Panc1 (cell line): ENCODE measurements around the gene NCKAP5. TPM values are rescaled to one million over a fixed set of nuclear protein-coding genes. Genes with fewer than 3 reads are reported as not detected.

Experiments used
- ATAC-seq: fragments of 200-7000 bp; cut with Tn5 transposase; 2 replicates; pipeline ENCODE4 v1.9.1; 2020; ENCODE audit warnings: mild to moderate bottlenecking, moderate library complexity
- BruUV-seq: library from RNA; stranded (reverse); fragments of 400-500 nt; replicated peaks from 2 replicates; lab custom pipeline; 2021; lab: Mats Ljungman, UMichigan
- CTCF ChIA-PET: fragments of 300-600 bp; sonication (Branson Sonifier 250); formaldehyde crosslinking; loops from one replicate; lab custom pipeline; 2022; ENCODE audit warnings: antibody characterized with exemption; lab: Charles Lee
- POLR2A ChIA-PET: fragments of 300-600 bp; sonication (Branson Sonifier 250); formaldehyde crosslinking; loops from one replicate; lab custom pipeline; 2022; ENCODE audit warnings: antibody characterized with exemption; lab: Charles Lee
- DNase-seq: peaks from one replicate; pipeline ENCODE4 v3.0.0-alpha.2; 2010; ENCODE audit warnings: low read depth, low spot score
- H3K27ac ChIP-seq: 2 replicates; pipeline ENCODE4 v1.5.1; 2011; ENCODE audit warnings: mild to moderate bottlenecking, low read length, inconsistent platforms
- H3K27me3 ChIP-seq: fragments of 200-500 bp; sonication (Bioruptor generic); 2 replicates; pipeline ENCODE4 v1.6.0; 2014; ENCODE audit warnings: low read length, inconsistent platforms; ENCODE audit not compliant: control insufficient read depth, insufficient read depth
- H3K36me3 ChIP-seq: fragments of 200-500 bp; sonication (Bioruptor generic); 2 replicates; pipeline ENCODE4 v1.5.1; 2014; ENCODE audit warnings: inconsistent platforms, mild to moderate bottlenecking, low read length, moderate library complexity; ENCODE audit not compliant: control insufficient read depth, insufficient read depth
- H3K4me1 ChIP-seq: 2 replicates; pipeline ENCODE4 v1.5.1; 2011; ENCODE audit warnings: inconsistent platforms, mild to moderate bottlenecking, low read length, moderate library complexity; ENCODE audit not compliant: control insufficient read depth, insufficient read depth
- H3K4me3 ChIP-seq, 2 experiments: 2 replicates each; pipeline ENCODE4 v1.5.1; 2011 to 2012; ENCODE audit warnings: low read depth in 2 of 2, low read length in 2 of 2, mild to moderate bottlenecking in 2 of 2, inconsistent platforms in 1 of 2, moderate library complexity in 1 of 2
- H3K9me3 ChIP-seq: fragments of 200-500 bp; sonication (Bioruptor generic); 2 replicates; pipeline ENCODE4 v1.5.1; 2014; ENCODE audit warnings: low read depth, mild to moderate bottlenecking, inconsistent platforms, low read length, moderate library complexity; ENCODE audit not compliant: control insufficient read depth, insufficient read depth
- CTCF ChIP-seq: fragments of 450-650 bp; IDR thresholded peaks from 2 replicates; pipeline ENCODE4 v1.5.1; 2017; ENCODE audit warnings: mild to moderate bottlenecking
- POLR2AphosphoS5 ChIP-seq: IDR thresholded peaks from 2 replicates; pipeline ENCODE4 v1.6.1; 2012; ENCODE audit warnings: mild to moderate bottlenecking, low read depth, low read length, moderate library complexity
- SIN3A ChIP-seq: IDR thresholded peaks from 2 replicates; pipeline ENCODE4 v1.6.1; 2012; ENCODE audit warnings: low read depth, mild to moderate bottlenecking, low read length, moderate library complexity, borderline replicate concordance; ENCODE audit not compliant: insufficient read depth
- TCF7L2 ChIP-seq: IDR thresholded peaks from 2 replicates; pipeline ENCODE4 v1.6.1; 2011; ENCODE audit warnings: mild to moderate bottlenecking, low read depth, low read length, inconsistent platforms
- in situ Hi-C: cut with HindIII; loops from 2 replicates; pipeline ENCODE4 v1.10.0; 2016; ENCODE audit warnings: low sequenced_read_pairs, low pct_unique_long_range_greater_than_20kb
- intact Hi-C: fragments of 100-400 bp; cut with micrococcal nuclease; formaldehyde crosslinking; loops from one replicate; pipeline ENCODE4 v1.10.0; 2022; ENCODE audit not compliant: unreplicated experiment
- total RNA-seq: library from RNA; stranded (reverse); gene quantifications from one replicate; pipeline ENCODE4 v1.2.1, GENCODE V29; 2021; ENCODE audit not compliant: unreplicated experiment
- TF ChIP-seq, protein P1 (sequence below), 2 experiments: IDR thresholded peaks; 2 replicates each; pipeline ENCODE4 v1.6.1; 2011 to 2012; ENCODE audit warnings: low read depth in 2 of 2, control low read depth in 1 of 2, low read length in 1 of 2, mild to moderate bottlenecking in 1 of 2, moderate library complexity in 1 of 2; ENCODE audit not compliant: insufficient read depth in 1 of 2

Gene NCKAP5
- total RNA-seq, 1 experiment from 2014 or later = 0.10 TPM

- Histone ChIP-seq H3K27ac (no peak overlapping the region), H3K36me3 (no peaks in the 10 kb centered on the region), H3K27me3 (no peaks in the 10 kb centered on the region), H3K4me3 (no peak overlapping the region), H3K9me3 (no peaks in the 10 kb centered on the region), H3K4me1 (no peaks in the 10 kb centered on the region)
- no peak for DNase-seq
- TF ChIP-seq CTCF = no peak
- no peak for TF ChIP-seq POLR2AphosphoS5
- TF ChIP-seq, protein P1, sequence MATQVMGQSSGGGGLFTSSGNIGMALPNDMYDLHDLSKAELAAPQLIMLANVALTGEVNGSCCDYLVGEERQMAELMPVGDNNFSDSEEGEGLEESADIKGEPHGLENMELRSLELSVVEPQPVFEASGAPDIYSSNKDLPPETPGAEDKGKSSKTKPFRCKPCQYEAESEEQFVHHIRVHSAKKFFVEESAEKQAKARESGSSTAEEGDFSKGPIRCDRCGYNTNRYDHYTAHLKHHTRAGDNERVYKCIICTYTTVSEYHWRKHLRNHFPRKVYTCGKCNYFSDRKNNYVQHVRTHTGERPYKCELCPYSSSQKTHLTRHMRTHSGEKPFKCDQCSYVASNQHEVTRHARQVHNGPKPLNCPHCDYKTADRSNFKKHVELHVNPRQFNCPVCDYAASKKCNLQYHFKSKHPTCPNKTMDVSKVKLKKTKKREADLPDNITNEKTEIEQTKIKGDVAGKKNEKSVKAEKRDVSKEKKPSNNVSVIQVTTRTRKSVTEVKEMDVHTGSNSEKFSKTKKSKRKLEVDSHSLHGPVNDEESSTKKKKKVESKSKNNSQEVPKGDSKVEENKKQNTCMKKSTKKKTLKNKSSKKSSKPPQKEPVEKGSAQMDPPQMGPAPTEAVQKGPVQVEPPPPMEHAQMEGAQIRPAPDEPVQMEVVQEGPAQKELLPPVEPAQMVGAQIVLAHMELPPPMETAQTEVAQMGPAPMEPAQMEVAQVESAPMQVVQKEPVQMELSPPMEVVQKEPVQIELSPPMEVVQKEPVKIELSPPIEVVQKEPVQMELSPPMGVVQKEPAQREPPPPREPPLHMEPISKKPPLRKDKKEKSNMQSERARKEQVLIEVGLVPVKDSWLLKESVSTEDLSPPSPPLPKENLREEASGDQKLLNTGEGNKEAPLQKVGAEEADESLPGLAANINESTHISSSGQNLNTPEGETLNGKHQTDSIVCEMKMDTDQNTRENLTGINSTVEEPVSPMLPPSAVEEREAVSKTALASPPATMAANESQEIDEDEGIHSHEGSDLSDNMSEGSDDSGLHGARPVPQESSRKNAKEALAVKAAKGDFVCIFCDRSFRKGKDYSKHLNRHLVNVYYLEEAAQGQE (IDR thresholded peaks at IDR 0.05; ENCODE audit: insufficient read depth in 1 of 2, low read depth in 2 of 2, low read length in 1 of 2) = no peak
- TF ChIP-seq SIN3A = no peak
- TF ChIP-seq TCF7L2 = no peak
- BruUV-seq = no TSS peak
- ATAC-seq = no peak
- ChIA-PET POLR2A (no interaction called here), CTCF (no interaction called here)
- intact Hi-C loops = no loop called here
- in situ Hi-C loops = no loop called here
These were observed 8.5 kb upstream of the NCKAP5 start for GRCh38 chr2:133576714-133577113.

GRCh38 chr2:133574620-133575019 lies 6.4 kb upstream of the NCKAP5 start:
- CTCF ChIA-PET = no interaction called here
- H3K36me3 ChIP-seq = no peaks in the 10 kb centered on the region
- in situ Hi-C loops = no loop called here
- TF ChIP-seq CTCF = no peak
- H3K27ac ChIP-seq = no peak overlapping the region
- H3K4me1 ChIP-seq = no peaks in the 10 kb centered on the region
- no TSS peak for BruUV-seq
- POLR2A ChIA-PET = interaction anchor here (0.6 kb wide), 1 partner anchor 12 kb away, joined by 5 read pairs; no protein-coding TSS in a partner anchor
- H3K9me3 ChIP-seq = no peaks in the 10 kb centered on the region
- H3K27me3 ChIP-seq = no peaks in the 10 kb centered on the region
- DNase-seq (no peak), ATAC-seq (no peak)
- H3K4me3 ChIP-seq = no peak overlapping the region
- intact Hi-C loops = no loop called here
